ENCODE results near the gene SP2.
"Not testable (repeated sequence)": the region's sequence is repeated elsewhere in the genome, so short reads cannot be mapped to it uniquely, and the experiment has no call there.

The SP2 gene

DNA sequence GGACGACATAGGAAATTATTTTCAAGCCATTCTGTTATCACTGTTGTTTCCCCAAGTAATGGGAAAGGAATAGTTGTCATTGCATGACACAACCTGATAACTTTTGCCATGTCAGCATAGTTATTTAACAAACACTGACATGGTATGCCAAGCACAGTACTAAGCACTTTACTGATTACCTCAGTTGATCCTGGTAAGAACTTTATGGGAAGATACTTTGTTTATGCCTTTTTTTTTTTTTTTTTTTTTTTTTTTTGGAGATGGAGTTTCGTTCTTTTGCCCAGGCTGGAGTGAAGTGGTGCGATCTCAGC lies 29.6 kb downstream of the SP2 start:
- no peak for FAIRE-seq

DNA sequence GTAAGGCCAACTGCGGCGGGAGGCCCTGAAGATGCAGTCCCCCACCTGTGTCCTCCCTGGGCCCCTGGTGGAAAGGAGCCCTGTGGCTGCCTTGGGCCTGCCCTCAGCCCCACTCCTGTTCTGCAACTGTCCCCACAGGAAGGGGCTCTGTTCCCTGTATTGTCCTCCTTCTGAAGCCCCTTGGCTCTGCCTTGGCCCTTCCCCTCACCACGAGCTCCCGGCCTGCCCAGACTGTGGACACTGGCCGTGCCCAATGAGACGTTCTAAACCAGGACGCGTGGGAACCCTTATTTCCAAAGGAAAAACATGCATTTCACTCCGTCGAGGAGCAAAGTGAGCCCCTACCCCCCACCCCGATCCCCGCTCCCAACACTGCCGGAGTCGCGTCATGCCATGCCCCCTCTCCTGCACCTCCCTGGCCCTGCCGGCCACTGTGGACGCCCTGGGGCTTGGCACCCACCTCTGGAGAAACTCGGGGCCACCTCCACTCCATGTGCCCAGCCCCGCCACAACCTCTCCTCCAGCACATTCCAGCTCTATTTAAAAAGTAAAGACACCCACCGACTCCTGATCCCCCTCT lies 31.9 kb downstream of the SP2 start:
- no peak for FAIRE-seq

DNA sequence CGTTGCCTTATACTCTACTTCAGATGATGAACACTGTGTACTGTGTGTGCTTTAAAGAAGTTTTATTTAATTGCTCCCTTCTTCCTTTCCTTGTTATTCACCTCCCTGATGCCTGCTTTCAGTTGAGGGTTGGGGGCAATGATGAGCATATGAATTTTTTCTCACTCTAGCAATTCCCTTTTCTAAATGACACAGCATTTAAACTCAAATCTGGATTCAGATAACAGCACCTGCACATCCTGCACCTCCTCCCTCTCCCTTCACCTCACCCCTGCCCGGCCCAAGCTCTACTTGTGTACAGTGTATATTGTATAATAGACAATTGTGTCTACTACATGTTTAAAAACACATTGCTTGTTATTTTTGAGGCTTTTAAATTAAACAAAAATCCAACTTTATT lies 32.4 kb downstream of the SP2 start:
- no peak for FAIRE-seq

DNA sequence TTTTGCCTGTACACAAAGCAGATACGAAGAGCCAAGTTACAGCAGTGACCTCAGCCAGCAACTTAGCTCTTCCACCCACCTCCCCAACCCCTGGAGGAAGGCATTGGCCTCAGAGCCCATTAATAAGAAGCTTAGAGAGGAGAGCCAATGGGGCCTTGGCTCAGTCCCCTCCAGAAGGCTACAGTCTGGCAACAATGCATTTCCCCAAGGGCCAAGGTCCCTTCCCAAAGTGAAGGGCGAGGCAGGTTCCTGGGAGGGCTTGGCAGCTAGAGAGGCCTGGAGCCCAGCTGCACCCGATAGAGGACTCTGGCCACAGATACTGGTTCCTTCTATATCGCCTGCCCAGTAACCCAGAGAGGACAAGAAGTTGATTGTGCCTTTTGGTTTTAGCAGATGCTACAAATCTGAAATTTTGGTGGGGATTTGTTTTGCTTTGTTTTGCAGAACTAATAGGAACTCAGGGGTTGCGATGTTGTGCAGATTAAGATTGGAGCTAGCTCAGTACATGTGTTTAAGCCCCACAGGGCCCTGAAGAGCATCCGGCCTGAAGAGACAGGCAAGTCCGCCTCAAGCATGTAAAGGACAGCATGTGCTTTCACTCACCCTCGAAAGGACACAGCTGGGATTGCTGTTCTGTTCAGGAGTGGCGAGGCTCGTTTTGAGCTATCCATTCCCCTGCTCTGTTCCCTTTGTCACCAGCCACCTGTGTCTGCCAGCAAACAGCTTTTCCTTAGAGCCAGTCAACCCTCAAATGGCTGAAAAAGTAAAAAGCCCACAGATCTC lies 33.4 kb downstream of the SP2 start:
- FAIRE-seq: no peak

DNA sequence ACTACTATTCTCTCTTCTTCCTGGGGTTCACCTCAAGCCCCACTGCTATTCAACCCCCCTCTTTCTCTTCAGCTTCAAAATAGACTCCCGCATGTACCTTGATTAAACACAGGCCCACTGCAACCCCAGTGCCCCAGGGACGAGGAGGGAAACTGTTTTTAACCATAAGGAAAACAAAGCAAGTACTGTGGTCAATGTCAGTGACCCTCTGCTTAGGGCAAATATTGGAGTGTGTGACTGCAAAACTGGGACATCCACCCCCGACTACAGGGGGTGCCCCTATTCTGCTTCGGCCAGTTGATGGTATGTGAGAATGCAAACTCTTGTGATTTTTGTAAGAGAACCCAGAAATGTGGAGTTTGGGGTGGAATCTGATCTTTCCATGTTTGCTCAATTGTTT lies 35.8 kb downstream of the SP2 start:
- FAIRE-seq: no peak

DNA sequence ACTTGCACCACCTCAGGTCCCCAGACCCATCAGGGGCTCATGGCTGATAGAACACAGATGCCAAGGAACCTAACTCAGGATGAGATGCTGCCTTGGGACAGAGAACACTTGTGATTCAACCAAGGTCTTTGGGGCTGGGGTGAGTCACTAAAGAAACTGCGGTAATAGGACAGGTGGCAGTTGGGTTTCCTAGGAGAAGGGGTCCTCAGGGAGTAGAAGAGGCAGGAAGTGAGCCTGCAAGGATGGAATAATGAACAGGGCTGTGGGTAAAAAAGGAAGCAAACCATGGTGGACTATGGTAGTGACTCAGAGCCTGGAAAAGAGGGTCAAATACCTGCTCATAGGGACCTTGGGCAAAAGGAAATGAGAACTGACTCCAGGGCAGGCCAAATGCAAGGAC lies 38.8 kb downstream of the SP2 start:
- no peak for FAIRE-seq

DNA sequence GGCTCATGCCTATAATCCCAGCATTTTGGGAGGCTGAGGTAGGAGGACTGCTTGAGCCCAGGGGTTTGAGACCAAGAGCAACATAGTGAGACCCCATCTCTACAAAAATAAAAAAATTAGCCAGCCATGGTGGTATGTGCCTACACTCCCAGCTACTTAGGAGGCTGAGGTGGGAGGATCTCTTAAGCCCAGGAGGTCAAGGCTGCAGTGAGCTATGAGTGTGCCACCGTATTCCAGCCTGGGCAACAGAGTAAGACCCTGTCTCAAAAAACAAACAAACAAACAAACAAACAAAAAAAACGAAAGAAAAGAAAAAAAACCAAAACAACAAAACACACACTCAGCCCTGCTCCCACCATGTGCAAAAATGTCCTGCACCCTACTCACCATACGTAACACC lies 39.4 kb downstream of the SP2 start:
- FAIRE-seq: not testable (repeated sequence)

DNA sequence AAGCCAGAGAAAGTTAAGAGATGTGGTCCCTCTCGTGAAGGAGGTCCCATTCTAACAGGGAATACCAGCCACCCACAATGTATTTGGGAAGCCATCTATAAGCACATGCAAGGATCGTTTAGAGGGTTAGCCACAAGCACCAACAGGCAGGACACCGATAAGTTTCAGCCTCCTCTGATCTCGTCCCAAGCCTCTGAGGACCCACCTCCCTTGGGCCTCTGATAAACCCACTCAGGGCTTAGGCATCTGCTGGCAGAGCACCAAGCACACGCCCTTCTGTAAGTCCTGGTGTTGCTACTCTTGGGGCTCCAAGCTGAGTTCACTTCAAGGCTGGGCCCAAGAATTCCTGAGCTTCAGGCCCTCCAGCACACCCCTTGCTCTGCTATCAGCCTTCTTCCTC lies 39.9 kb downstream of the SP2 start:
- no peak for FAIRE-seq

DNA sequence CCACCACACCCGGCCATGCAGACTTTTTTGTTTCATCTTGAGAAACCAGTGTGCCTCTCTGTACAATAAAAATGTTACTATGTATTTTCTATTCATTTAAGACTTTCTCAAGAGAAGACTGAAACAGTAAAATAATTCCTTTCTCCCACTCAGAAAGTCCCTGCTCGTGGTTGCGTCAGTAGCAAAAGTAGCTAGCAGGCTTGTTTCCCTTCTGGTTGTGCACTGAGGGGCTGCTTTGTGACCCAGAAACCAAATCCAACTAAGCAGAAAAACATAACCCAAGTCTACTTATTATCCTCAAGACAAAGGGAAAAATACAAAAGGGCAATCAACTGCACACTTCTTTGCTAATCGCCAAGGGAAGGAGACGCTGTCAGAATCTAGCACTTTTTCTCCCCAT lies 41.9 kb downstream of the SP2 start:
- FAIRE-seq: no peak

DNA sequence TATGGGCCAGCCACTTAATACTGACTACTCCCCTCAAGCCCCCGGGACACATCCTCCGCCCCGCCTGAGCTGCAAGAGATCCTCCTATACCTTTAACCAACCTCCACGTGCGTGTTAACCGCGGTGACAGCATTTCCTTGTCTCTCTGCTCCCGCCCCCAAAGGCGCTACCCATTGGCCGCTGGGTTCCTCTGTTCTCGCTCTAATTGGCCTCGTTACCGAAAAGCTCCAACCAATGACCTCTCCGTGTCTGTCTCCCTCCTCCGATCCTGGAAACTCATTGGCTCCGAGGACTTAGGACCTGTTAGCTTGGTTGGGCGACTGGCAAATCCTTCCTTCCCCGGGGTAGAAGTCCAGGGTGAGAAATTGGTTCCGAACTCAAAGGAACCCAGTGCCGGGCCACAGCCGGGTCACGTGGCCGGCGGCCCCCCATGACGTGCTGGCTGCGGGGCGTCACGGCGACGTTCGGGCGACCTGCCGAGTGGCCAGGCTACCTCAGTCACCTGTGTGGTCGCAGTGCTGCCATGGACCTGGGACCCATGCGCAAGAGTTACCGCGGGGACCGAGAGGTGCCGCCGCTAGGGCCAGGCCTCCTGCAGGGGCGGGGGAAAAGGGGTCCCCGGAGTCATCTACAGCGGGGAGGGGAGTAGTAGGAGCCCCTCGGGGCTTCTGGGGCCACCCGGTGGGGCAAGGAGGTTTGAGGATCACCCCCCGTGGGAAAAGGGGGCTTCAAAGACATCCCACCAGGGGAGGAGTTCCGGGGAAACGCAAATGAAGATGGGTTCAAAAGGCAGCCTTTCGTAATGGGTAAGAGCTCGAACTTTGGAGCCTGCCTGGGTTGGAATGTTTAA lies 45.4 kb downstream of the SP2 start, which contains the start of gene PNPO:
Gene PNPO (plus strand): TSS at position 326 of the 850 bp plus-strand sequence. CDS start 105 bp downstream, at position 431.
- peak; percentile 96 for FAIRE-seq

DNA sequence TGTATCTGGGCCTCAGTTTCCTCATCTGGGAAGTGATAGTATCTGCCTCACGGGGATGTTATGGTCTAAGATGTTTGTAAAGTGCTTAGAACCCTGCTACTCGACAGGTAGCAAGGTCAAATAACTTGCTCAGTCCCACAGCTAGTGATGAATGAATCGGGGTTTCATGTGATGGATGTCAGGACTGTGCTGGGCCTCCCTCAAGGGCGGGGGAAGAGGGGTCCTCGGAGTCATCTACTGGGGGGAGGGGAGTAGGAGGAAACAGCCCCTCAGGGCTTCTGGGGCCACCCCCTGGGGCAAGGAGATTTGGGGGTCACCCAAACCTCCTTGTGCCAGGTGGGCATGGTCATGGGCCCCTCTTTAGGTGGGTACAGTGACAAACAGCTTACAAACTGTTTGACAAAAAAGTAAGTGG lies 46.1 kb downstream of the SP2 start:
- no peak for FAIRE-seq

DNA sequence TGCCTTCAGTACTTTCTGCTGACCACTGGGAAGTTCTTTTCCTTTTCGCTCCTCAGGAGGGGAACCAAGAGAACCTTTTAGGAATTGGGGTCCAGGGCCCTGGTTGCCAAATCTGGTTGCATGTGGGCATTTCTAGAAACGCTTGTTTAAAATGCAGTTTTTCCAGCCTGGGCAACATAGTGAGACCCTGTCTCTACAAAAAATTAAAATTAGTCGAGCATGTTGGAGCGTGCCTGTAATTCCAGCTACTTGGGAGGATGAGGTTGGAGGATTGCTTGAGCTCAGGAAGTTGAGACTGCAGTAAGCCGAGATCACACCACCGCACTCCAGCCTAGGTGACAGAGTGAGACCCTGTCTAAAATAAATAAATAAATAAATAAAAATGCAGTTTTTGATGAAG lies 46.5 kb downstream of the SP2 start:
- no peak for FAIRE-seq

DNA sequence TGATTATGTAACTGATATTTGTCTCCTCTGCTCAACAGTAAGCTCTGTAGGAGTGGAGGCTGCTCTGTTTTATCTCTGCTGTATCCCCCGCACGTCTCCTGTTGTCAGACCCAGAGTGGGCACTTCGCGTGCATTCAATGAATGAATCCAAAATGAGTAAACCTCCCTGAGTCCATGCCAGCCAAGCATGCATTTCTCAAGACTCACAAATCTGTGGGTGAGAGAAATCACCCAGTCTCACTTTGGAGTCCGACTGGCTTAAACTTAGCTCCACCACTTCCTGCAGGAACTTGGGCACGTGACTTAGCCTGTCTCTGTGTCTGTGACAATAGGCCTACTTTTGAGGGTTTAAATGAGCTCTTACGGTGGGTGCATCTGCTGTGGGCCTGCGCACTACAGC lies 49.0 kb downstream of the SP2 start:
- no peak for FAIRE-seq

DNA sequence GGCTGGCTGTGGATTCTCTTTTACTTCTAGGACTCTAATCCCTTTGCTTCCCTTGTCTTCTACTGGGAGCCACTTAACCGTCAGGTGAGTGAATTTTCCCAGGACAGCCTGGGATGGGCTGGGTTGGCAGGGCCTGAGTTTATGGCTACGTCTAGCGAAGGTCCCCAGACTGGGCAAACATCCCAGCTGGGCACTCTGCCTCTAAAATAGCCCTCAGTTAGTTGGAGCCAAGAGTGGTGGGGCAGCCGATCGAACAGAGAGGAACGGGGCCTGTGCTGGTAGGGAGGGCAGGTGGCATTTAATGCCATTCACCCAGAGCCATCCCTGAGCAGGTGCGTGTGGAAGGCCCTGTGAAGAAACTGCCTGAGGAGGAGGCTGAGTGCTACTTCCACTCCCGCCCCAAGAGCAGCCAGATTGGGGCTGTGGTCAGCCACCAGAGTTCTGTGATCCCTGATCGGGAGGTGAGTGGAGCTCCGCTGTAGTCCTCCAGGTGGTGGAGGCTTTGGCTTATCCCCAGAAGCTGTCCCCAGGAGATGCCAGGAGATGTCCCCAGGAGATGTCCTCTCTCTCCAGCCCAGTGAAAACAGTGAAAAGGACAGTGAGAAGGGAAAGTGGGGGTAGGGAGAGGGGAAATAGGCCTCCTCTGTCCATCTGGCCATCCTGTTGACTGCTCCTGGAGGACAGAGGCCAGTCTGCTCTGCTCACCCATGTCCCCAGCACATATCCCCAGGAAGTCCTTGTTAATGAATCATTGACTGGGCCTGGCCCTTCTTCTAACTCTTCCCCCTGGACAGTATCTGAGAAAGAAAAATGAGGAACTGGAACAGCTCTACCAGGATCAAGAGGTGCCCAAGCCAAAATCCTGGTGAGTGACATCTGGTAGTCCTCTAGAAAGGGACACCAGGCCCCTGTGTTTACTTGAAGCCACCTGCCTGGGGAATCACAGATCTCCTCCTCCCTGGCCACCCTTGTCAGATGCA lies 49.8 kb downstream of the SP2 start:
- FAIRE-seq: no peak

DNA sequence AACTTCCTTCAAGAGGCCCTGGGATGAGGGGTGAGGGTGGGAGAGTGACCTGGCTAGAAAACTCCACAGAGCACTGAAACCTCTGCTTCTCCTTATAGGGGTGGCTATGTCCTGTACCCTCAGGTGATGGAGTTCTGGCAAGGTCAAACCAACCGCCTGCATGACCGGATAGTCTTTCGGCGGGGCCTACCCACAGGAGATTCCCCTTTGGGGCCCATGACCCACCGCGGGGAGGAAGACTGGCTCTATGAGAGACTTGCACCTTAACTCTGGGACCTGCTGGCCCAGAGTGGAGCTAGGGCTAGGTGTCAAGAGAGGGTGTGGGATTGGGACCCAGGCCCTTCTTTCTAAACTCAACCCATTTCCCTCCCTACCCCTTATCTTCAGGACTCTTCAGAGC lies 50.5 kb downstream of the SP2 start:
- FAIRE-seq: no peak

DNA sequence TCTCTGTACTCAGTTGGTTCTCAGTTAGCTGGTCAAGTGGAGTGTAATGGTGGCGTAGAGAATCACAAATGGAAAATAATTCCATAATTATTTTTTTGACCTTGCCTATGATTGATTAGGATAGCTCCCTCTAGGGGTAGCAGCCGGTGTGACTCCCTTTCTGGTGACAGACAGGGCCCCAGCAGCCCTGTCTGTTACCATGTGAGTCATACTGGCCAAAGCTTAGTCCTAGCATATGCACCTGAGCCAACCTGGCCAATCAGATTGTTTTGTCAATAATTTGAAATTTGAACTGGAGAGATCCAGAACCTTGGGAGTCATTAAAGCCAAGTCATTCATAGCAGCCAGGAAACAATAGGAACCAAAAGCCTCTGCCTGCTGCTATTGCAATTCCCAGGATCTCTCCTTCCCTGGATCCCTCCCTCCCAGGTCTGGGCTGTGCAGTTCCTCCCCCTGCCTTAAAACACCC lies 50.9 kb downstream of the SP2 start:
- peak; percentile 8 for FAIRE-seq

DNA sequence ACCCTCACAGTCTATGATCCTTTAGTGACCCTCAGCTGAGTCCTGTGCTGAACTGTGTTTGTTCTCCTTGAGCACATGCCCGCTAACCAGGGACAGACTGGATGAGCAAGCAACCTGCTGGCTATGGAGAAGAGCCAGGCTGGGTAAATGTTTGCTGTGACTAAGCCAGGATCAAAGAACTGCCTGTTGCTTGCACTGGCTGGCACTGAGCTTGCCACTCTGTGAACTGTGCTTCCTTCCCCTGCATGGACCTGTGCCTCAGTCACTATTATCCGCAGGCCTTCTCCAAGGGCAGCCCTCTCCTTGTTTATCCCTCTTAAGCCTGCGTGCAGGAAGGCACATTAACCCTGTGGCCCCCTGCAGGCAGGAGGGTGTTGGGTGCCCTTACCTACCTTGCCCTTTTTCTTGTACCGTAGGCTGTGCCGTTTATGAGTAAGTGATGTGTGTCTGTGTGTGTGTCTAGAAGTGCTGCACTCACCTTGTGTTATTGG lies 52.7 kb downstream of the SP2 start:
- no peak for FAIRE-seq

DNA sequence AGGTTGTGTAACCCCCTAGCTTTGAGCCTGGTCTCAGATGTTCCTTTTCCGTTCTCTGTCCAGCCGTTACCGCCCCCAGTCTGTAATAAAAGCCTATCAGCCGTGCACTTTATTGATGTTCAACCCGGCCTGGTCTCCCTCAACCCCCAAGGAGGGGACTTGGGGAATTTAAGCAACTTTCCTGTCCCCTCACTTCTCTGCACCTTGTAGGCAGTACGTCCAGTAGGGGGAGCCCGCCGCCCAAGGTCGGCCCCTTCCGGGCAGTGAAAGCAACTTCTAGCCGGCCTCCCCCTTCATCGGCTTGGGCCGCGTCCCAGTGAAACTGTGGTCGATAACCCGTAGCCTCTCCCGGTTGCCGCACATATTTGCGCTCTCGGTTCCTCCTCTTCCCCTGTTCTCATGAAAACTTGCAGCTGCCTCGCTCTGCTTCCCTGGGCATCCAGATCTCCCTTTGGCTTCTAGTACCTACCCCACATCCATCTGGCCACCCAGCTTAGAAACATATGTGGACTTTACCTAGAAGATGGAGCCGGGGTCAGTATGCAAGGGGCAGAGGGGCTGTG lies 53.2 kb downstream of the SP2 start:
- no peak for FAIRE-seq

DNA sequence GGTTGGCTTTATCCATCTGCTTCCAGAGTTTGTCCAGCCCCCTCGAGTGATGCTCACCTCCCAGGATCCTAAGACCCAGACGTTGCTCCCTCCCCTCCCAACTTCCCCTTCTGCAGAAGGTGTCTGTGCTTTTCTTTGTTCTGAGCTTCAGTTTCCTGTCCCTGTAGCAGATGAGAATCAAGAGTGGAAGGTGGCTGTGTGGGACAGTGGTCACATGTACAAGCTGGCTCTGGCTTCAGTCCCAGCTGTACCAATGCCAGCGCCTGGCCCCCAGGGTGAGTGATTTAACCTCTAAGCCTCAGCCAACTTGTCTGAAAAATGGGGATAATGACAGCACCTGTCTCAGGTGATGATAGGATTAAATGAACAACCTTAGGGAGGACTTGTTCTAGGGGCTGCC lies 53.9 kb downstream of the SP2 start:
- FAIRE-seq: no peak

DNA sequence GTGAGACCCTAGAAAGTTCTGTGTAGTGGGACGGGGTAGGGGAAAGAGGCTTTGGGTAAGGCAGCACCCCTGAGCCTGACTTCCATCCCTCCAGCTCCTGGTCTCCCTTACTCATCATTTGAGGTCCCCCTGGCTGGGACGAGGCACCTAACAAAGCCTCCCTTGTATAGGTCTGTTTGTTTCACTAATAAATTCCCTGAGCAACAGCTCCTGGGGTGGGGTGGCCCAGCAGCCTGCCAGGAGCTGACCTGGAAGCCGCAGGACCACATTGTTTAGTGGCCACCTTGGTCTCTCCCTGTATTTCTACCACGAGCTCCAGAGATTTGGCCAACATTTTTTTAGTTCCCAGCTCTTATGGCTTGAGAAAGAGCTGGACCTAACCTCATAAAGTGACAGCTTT lies 54.4 kb downstream of the SP2 start:
- no peak for FAIRE-seq

DNA sequence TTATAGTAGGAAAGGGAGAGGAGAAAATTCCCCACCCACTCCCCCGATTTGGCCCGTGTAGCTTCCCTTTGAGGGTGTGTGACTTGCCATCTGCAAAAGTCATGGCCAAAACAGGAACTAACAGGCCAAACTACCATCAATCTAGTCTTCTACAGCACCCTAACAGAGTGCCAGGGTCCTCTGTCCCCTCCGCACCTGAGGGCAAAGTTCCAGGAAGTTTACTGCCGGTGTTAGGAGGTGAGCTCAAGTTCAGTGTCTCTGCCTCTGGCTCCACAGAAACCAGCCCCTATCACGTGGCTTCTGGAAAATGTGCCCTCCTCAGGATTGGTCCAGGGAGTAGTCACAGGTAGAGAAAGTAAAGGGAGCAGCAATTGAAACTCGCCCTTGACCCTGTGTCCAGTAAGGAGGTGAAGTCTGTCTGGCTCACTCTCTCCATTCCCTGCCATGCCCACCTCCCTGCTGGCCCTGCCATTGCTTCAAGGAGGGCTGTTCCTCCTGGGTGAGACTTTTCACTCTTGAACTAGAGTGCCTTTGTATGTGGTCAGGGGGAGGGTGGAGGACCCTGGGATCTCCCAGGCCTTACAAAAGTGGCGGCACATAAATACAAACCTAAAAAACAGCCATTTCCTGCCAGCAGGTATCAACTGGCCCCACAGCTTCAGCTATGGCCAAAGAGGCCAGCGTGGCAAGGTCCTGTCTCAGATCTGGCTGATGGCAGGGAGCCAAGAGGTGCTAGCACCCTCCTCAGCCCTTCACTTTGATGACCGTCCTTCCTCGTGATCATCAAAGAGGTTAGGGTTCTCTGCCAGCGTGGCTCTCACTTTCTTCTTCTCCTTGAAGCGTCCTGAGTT lies 56.4 kb downstream of the SP2 start:
- FAIRE-seq: no peak

Measured in endometrium (tissue), 2 donors.